ENCODE data around the gene COL8A2.

Gene COL8A2

GRCh38 chr1:36109041-36109679, 15.9 kb downstream of the COL8A2 start:
- peak; percentile 89 for DNase-seq

- DNase-seq = peak; percentile 90
Measured at GRCh38 chr1:36108314-36108713, 16.7 kb downstream of the COL8A2 start.

GRCh38 chr1:36107394-36107793, 17.6 kb downstream of the COL8A2 start:
- DNase-seq = no peak

GRCh38 chr1:36106269-36106668, 18.8 kb downstream of the COL8A2 start:
- DNase-seq = no peak

- DNase-seq = no peak
Measured at GRCh38 chr1:36101546-36101945, 23.5 kb downstream of the COL8A2 start.

- DNase-seq = no peak
Measured at GRCh38 chr1:36100376-36100775, 24.6 kb downstream of the COL8A2 start.

GRCh38 chr1:36099681-36100341, 25.2 kb downstream of the COL8A2 start:
- peak; percentile 77 for DNase-seq

- DNase-seq = no peak
Measured at GRCh38 chr1:36098650-36099365, 26.2 kb downstream of the COL8A2 start.

GRCh38 chr1:36097693-36098585, 27.1 kb downstream of the COL8A2 start:
- DNase-seq = no peak

GRCh38 chr1:36096500-36097432, 28.3 kb downstream of the COL8A2 start:
- peak; percentile 40 for DNase-seq

- no peak for DNase-seq
Measured at GRCh38 chr1:36095760-36096405, 29.1 kb downstream of the COL8A2 start.

GRCh38 chr1:36094621-36095061, 30.4 kb downstream of the COL8A2 start:
- DNase-seq = no peak

GRCh38 chr1:36093929-36094328, 31.1 kb downstream of the COL8A2 start:
- DNase-seq = no peak

- no peak for DNase-seq
Measured at GRCh38 chr1:36093226-36093625, 31.8 kb downstream of the COL8A2 start.

- no peak for DNase-seq
Measured at GRCh38 chr1:36092798-36093185, 32.2 kb downstream of the COL8A2 start.

- no peak for DNase-seq
Measured at GRCh38 chr1:36092166-36092797, 32.7 kb downstream of the COL8A2 start.

- DNase-seq = no peak
Measured at GRCh38 chr1:36091698-36092097, 33.3 kb downstream of the COL8A2 start.

- no peak for DNase-seq
Measured at GRCh38 chr1:36091141-36091540, 33.9 kb downstream of the COL8A2 start.

- peak; percentile 65 for DNase-seq
Measured at GRCh38 chr1:36089393-36090121, 35.5 kb downstream of the COL8A2 start.
